NCI-H1930 (cell line): ENCODE results near the gene CDH4.

Source experiments
- DNase-seq, 2 experiments: peaks; one replicate each; lab custom pipeline; 2025; lab: John Stamatoyannopoulos, UW

The CDH4 gene

GRCh38 chr20:61897401-61898295, 645.6 kb downstream of the CDH4 start:
- no peak for DNase-seq

DNA sequence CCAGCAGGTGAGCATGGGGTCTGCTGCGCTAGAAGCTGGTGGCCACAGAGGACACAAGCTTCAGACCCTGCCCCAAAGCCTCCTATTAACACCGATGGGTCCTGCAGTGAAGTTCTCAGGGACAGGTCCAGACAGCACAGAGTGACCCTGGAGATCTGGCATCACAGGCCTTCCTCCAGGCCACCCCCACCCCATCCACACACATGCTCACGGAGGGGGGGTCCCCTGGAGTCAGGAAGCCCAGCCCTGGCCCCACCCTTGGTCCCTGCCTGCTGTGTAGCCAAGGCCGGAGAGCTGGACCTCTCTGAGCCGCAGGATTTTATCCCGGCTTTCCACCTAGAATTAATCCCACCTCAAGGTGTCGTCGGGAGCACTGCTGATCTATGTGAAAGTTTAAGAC, 646.3 kb downstream of the CDH4 start:
- no peak for DNase-seq

GRCh38 chr20:61900011-61900944, 648.2 kb downstream of the CDH4 start:
- DNase-seq: no peak

GRCh38 chr20:61900945-61901293, 648.9 kb downstream of the CDH4 start:
- no peak for DNase-seq

- no peak for DNase-seq
Measured at GRCh38 chr20:61901392-61902220, 649.5 kb downstream of the CDH4 start.

- DNase-seq: no peak
Measured at GRCh38 chr20:61902221-61902869, 650.3 kb downstream of the CDH4 start.

DNA sequence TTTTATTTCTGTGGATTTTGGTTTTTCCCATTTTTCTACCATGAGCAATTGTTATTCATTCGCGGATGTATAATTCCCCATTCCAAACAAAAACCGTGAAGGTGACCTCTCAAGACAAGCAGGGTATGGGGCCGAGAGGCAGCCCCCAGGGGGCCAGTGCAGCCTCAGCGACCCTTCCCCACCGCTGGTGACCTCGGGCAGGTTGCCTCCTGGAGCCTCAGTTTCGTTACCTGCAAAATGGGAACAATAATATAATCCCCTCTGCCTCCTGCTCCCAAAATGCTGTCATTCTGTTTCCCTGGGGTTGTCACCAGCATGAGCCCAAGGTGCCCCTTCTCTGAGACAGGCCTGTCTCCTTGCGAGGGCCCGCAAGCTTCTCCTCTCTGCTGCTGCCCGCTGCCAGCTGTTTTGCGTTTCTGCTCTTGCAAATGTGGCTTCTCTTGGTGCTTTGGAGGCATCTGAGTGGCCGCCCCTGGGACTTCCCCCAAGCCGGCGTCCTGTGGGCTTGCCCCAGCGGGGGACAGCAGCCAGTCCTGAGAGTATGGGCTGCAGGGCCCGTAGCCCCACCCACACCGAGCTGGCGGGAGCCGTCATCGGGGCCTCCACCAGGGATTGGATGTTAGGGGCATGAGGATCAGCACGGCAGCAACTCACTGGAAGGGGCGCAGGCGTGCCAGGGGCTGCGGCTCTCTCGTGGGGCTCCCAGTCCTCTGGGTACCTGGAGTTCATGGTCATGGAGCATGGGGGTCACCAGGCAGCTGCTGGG, 651.7 kb downstream of the CDH4 start:
- DNase-seq: no peak

- no peak for DNase-seq
Measured at GRCh38 chr20:61904456-61904855, 652.4 kb downstream of the CDH4 start.

DNA sequence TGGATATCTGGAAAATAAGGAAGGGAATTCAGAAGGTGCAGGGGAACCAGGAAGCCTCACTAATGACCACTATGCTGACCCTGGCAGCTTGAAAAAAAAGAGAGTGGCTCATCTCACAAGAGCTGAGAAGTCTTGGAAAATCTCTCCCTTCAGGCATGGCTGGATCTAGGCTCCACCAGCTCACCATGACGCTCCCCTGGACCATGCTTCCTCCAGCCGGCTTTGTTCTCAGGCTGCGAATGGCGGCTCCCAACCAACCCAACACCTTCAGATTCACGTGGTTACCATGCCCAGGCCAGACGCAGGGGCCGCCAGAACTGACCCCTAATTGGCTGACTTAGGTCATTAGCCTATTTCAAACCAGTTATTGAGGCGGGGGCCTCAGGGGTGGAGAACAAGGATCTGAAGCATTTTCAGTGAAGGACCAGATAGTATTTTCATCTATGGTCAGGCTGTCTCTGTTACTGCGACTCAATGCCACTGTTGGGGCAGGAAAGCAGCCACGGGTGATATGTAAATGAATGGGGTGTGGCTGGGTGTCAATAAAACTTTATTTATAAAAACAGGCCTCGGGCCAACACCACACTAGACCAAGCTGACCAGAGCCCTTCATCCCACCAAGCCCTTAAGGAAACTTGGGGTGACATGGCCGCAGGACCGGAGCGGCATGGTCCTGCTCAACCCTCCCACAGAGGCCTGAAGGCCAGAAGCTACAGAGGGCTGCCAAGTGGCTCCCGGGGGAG, 653.9 kb downstream of the CDH4 start:
- no peak for DNase-seq

GRCh38 chr20:61907081-61907891, 655.2 kb downstream of the CDH4 start:
- DNase-seq: no peak

DNA sequence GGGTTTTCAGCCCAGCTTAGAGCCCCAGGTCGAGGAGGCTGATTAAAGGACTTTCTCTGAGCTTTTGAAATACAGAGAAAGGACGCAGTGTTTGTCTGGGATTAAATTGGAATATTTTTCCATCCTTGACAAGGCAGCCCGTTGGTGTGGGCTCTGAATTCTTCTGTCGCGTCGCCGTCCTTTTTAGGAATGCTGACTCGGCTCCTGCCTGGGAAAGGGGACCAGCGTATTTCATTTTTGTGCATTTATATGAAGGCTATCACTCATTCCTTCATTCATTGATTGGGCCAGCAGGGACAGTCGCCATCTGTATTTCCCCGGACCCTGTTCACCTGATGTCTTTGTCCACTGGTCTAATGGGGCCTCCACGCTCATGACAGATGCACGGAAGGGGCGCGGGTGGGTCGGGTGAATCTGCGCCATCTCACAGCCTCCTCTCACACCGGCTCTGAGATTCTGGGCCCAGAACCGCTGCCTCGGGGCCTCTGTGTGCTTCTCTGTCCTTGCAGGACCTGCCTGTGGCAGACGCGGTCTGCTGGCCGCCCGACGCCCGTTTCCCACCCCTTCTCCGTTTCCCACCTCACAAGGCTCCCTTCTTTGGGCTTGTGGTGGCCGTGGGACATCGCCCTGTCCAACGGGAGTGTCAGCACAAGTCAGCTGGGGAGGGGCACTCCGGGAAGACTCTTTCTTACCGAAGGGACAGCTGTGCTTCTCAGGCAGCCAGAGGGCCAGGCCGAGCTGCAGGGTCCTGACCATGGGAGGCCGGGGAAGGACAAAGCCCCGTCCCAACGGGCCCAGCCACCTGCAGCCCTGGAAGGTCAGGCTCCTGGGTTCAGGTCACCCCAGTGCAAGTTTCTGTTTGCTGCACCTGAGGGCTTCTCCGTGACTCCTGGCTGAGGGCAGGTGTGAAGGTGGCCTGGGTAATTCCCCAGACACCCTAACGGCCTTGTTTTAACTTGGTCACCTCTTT, 656.3 kb downstream of the CDH4 start:
- DNase-seq: no peak

DNA sequence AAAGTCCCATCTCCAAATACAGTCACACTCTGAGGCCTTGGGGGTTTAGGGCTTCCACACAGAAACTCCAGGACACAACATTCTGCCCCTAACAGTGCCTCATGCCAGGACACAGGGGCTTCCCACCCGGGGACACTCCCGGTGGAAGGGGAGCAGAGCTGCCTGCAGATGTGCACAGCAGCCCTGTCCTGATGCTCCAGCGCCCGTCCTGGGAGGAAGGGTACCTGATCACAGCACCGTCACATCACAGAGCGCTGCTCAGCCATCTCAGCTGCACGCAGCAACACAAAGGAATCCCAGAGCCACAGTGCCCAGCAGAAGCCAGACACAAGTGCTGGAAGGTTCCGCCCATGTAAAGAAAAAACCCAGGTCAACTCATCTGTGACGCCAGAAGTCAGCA, 657.0 kb downstream of the CDH4 start:
- no peak for DNase-seq

DNA sequence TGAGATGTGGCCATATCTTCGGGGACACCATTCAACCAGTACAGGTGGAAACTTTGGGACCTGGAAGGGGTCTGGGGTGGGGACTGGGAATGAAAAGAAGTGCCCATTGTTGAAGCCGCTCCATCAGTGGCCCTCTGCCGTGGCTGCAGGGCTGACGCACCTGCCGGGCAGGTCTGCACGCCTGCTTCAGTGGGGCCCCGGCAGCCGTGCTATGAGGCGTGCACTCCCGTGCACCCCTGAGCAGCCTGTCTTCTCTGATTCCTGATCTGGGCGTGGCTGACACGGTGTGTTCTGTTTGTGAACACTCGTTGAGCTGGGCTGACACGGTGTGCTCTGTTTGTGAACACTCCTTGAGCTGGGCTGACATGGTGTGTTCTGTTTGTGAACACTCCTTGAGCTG, 657.8 kb downstream of the CDH4 start:
- no peak for DNase-seq

DNA sequence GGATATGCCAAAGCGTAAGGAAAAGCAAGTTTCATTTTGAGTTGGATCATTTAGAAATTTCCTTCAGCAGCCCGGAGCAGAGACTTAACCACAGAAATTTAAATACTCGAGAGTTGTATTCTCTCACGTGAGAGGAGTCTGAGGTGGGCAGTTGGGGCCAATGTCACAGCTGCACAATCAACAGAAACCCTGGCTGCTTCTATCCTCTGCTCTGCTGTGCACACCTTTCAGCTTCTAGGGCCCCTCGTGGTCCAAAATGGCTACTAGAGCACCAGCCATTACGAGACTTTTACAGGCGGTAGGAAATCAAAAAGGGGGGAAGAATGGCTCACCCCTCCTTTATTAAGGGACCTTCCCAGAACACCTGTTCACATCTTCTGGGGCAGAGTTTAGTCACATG, 659.8 kb downstream of the CDH4 start:
- DNase-seq: no peak

- no peak for DNase-seq
Measured at GRCh38 chr20:61912665-61913422, 660.8 kb downstream of the CDH4 start.

DNA sequence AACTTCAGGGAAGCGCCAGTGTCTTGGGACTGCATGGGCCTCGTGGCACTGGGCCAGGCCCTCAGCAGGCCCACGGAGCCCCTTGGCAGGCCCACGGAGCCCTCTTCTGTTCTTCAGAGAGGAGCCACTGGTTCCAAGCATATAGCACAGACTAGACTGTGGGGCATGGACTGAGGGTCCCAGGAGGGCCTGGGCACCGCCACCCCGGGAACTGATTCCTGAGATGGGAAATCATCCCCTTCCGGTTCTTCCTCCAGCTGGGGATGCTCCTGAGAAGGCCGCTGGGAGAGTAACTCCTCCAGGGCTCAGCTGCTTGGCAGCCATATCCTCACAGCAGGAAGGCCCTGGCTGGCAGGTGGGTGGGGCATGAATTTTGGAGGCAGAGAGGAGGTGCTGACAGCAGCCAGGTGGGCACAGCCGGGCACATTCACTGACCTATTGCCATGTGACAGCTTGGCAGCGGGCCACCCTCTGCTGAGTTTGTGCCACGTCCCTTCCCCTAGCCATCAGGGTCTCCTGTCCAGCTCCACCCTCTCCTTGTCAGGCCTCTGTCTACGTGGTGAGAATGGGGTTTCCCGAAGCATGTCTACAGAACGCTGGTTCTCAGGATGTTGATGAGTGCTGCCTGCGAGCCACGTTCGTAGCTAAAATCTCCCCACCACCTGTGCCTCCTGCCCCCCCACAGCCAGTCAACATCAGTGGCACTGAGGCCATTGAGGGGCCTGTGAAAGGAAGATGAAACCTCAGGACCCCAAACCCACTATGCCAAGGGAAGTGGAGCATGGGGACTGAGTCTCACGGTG, 661.6 kb downstream of the CDH4 start:
- DNase-seq: no peak
